CD14-positive monocyte (primary cell): ENCODE measurements around the gene SPATA2. TPM values are rescaled to one million over a fixed set of nuclear protein-coding genes. Genes with fewer than 3 reads are reported as not detected.
A peak's percentile ranks its signal among the peaks of the same experiment; 100 is the strongest.

Experiments
- DNase-seq, 3 donors: peaks; one replicate each; pipeline ENCODE4 v3.0.0-alpha.2; 2011 to 2022
- H2AFZ ChIP-seq: 2 replicates; pipeline ENCODE4 v1.6.0; 2012; ENCODE audit warnings: mild to moderate bottlenecking, low read depth, low read length, inconsistent platforms; ENCODE audit not compliant: insufficient read depth, poor library complexity, severe bottlenecking
- H3K27ac ChIP-seq, 2 donors: 1 replicate in 1 of 2; 2 replicates in 1 of 2; pipeline ENCODE4 v1.5.1; 2012 to 2013; ENCODE audit warnings: low read length in 2 of 2, control low read depth in 1 of 2, inconsistent platforms in 1 of 2, low read depth in 1 of 2, mild to moderate bottlenecking in 1 of 2
- H3K27me3 ChIP-seq, 2 donors: one replicate each; pipeline versions ENCODE4 v1.6.0 to v1.6.1; 2011 to 2013; ENCODE audit warnings: low read length in 2 of 2; ENCODE audit not compliant: control insufficient read depth in 2 of 2, insufficient read depth in 2 of 2
- H3K36me3 ChIP-seq, 2 donors: replicated peaks in 1 of 2; 1 replicate in 1 of 2; 2 replicates in 1 of 2; pipeline versions ENCODE4 v1.5.1 to v1.6.1; 2012 to 2013; ENCODE audit warnings: low read length in 2 of 2, control low read depth in 1 of 2, inconsistent platforms in 1 of 2, mild to moderate bottlenecking in 1 of 2; ENCODE audit not compliant: insufficient read depth in 2 of 2, control insufficient read depth in 1 of 2
- H3K4me1 ChIP-seq, 2 donors: 1 replicate in 1 of 2; 2 replicates in 1 of 2; pipeline versions ENCODE4 v1.5.1 to v1.6.1; 2012 to 2013; ENCODE audit warnings: low read length in 2 of 2, control low read depth in 1 of 2, inconsistent platforms in 1 of 2, mild to moderate bottlenecking in 1 of 2, moderate library complexity in 1 of 2; ENCODE audit not compliant: insufficient read depth in 2 of 2, control insufficient read depth in 1 of 2
- H3K4me2 ChIP-seq: replicated peaks from 2 replicates; pipeline ENCODE3; 2012; ENCODE audit warnings: low read length, moderate library complexity, mild to moderate bottlenecking; ENCODE audit not compliant: poor library complexity, severe bottlenecking; ENCODE audit errors: extremely low read depth
- H3K4me3 ChIP-seq, 3 experiments: fragments of 200-600 bp in 1 of 3; sonication (generic) in 1 of 3; replicated peaks in 1 of 3; 1 replicate in 2 of 3; 2 replicates in 1 of 3; pipeline ENCODE4 v1.5.1; 2011 to 2013; ENCODE audit warnings: low read length in 3 of 3, mild to moderate bottlenecking in 3 of 3, control low read depth in 2 of 3, low read depth in 2 of 3, inconsistent platforms in 1 of 3, moderate library complexity in 1 of 3
- H3K79me2 ChIP-seq: 2 replicates; pipeline ENCODE4 v1.6.0; 2012; ENCODE audit warnings: mild to moderate bottlenecking, control low read depth, inconsistent platforms, low read length, moderate library complexity; ENCODE audit not compliant: insufficient read depth
- H3K9ac ChIP-seq: 2 replicates; pipeline ENCODE4 v1.6.0; 2017; ENCODE audit warnings: low read length, mild to moderate bottlenecking; ENCODE audit not compliant: insufficient read depth, poor library complexity, severe bottlenecking
- H3K9me3 ChIP-seq, 2 donors: replicated peaks in 1 of 2; 1 replicate in 1 of 2; 2 replicates in 1 of 2; pipeline versions ENCODE4 v1.5.1 to v1.6.1; 2012 to 2013; ENCODE audit warnings: low read length in 2 of 2, control low read depth in 1 of 2; ENCODE audit not compliant: control insufficient read depth in 1 of 2, insufficient read depth in 1 of 2
- H4K20me1 ChIP-seq: 2 replicates; pipeline ENCODE4 v1.6.0; 2012; ENCODE audit warnings: mild to moderate bottlenecking, low read length, control low read depth, moderate library complexity; ENCODE audit not compliant: insufficient read depth
- H3K27ac Mint-ChIP-seq, 7 donors: one replicate each; pipeline ENCODE4 v1.8.0; 2020; ENCODE audit warnings: mild to moderate bottlenecking in 7 of 7, mixed read lengths in 7 of 7, moderate library complexity in 6 of 7, inconsistent platforms in 2 of 7
- H3K27me3 Mint-ChIP-seq, 3 donors: one replicate each; pipeline ENCODE4 v1.8.0; 2021 to 2022; ENCODE audit warnings: low read depth in 3 of 3, mild to moderate bottlenecking in 3 of 3, mixed read lengths in 3 of 3, moderate library complexity in 3 of 3, inconsistent platforms in 1 of 3
- H3K36me3 Mint-ChIP-seq, 2 donors: one replicate each; pipeline ENCODE4 v1.8.0; 2020; ENCODE audit warnings: mixed read lengths in 2 of 2, inconsistent platforms in 1 of 2, mild to moderate bottlenecking in 1 of 2
- H3K4me1 Mint-ChIP-seq: one replicate; pipeline ENCODE4 v1.8.0; 2020; ENCODE audit warnings: mild to moderate bottlenecking, mixed read lengths
- H3K4me3 Mint-ChIP-seq, 2 donors: one replicate each; pipeline ENCODE4 v1.8.0; 2020; ENCODE audit warnings: mild to moderate bottlenecking in 2 of 2, mixed read lengths in 2 of 2, moderate library complexity in 1 of 2
- H3K9me3 Mint-ChIP-seq, 7 donors: one replicate each; pipeline ENCODE4 v1.8.0; 2020 to 2022; ENCODE audit warnings: mixed read lengths in 7 of 7, mild to moderate bottlenecking in 6 of 7, moderate library complexity in 6 of 7, inconsistent platforms in 2 of 7
- CTCF ChIP-seq: fragments of 200-600 bp; IDR thresholded peaks from one replicate; pipeline ENCODE4 v1.8.0; 2022; ENCODE audit warnings: antibody characterized with exemption, mild to moderate bottlenecking
- WGBS: methylation state at CpG from one replicate; pipeline ENCODE4 v1.1.5; 2013; ENCODE audit warnings: missing lambda C conversion rate; ENCODE audit not compliant: insufficient coverage; 5-methylcytosine and 5-hydroxymethylcytosine counted together
- intact Hi-C, 2 donors: fragments of 100-400 bp; cut with micrococcal nuclease; formaldehyde crosslinking; loops; one replicate each; pipeline versions ENCODE4 v1.15.0 to v1.15.1; 2023
- polyA plus RNA-seq, 3 donors: library from polyadenylated mRNA; depleted of rRNA in 1 of 3; unstranded in 2 of 3; stranded (reverse) in 1 of 3; fragments of 300-500 nt in 2 of 3; fragments of >200 nt in 1 of 3; fragmentation: Illumina TruSeq in 2 of 3; gene quantifications; 1 replicate in 2 of 3; 2 replicates in 1 of 3; pipeline ENCODE4 v1.2.3, GENCODE V29; 2012 to 2021

Gene SPATA2
- polyA plus RNA-seq, 3 donors, result 1.9 to 13.3 (median 3.9) TPM

GRCh38 chr20:49955167-49955566 is 39.8 kb upstream of the SPATA2 start:
- H3K4me3 ChIP-seq, result no peak overlapping the region
- 100% methylated on average over 3 of the region's 3 CpGs for WGBS
- Mint-ChIP-seq H3K27ac (peak overlapping the region in 2 of 7 donors; percentile 42 to 60), H3K36me3 (peaks cover 65 to 89% of the 10 kb centered on the region in 2 donors), H3K27me3 (no peaks in the 10 kb centered on the region), H3K9me3 (no peaks in the 10 kb centered on the region), H3K4me1 (peaks cover 6% of the 10 kb centered on the region), H3K4me3 (no peak overlapping the region)
- H3K27ac ChIP-seq, result no peak overlapping the region
- peaks cover 57 to 95% of the 10 kb centered on the region in 2 donors for H3K36me3 ChIP-seq
- DNase-seq, result no peak
- H3K79me2 ChIP-seq, result peaks cover 8% of the 10 kb centered on the region
- no peaks in the 10 kb centered on the region for H3K9me3 ChIP-seq
- H3K27me3 ChIP-seq, result no peaks in the 10 kb centered on the region
- H2AFZ ChIP-seq, result no peak overlapping the region
- H3K4me1 ChIP-seq, result no peaks in the 10 kb centered on the region
- intact Hi-C loops, result no loop called here
- no peak overlapping the region for H3K9ac ChIP-seq
- H3K4me2 ChIP-seq, result no peak overlapping the region
- peaks cover 66% of the 10 kb centered on the region for H4K20me1 ChIP-seq
- TF ChIP-seq CTCF, result no peak

GRCh38 chr20:49951151-49951550 is 35.8 kb upstream of the SPATA2 start:
- no peaks in the 10 kb centered on the region for H3K9me3 Mint-ChIP-seq
- Histone ChIP-seq H3K27ac (no peak overlapping the region), H3K9me3 (no peaks in the 10 kb centered on the region), H3K4me3 (no peak overlapping the region), H4K20me1 (peaks cover 91% of the 10 kb centered on the region), H3K9ac (no peak overlapping the region), H3K27me3 (no peaks in the 10 kb centered on the region), H3K4me2 (no peak overlapping the region), H3K4me1 (no peaks in the 10 kb centered on the region), H3K79me2 (peaks cover 28% of the 10 kb centered on the region), H2AFZ (no peak overlapping the region), H3K36me3 (peaks cover 80 to 100% of the 10 kb centered on the region in 2 donors)
- H3K27me3 Mint-ChIP-seq, result no peaks in the 10 kb centered on the region
- no peak for DNase-seq
- no peak overlapping the region for H3K4me3 Mint-ChIP-seq
- no peak for TF ChIP-seq CTCF
- peaks cover 73 to 89% of the 10 kb centered on the region in 2 donors for H3K36me3 Mint-ChIP-seq
- H3K27ac Mint-ChIP-seq, result peak overlapping the region in 1 of 7 donors; percentile 56
- 100% methylated on average over 3 of the region's 4 CpGs for WGBS
- peaks cover 1% of the 10 kb centered on the region for H3K4me1 Mint-ChIP-seq
- intact Hi-C loops, result no loop called here
